SK-N-SH (cell line): ENCODE data around the gene PDLIM4. TPM values are rescaled to one million over a fixed set of nuclear protein-coding genes. Genes with fewer than 3 reads are reported as not detected.

Source experiments
- CTCF ChIA-PET: fragments of 300-600, 350-600 bp; formaldehyde crosslinking; extraction: SDS; loops from one replicate; lab custom pipeline; 2021; lab: Yijun Ruan, JAX
- POLR2A ChIA-PET: fragments of 350-600 bp; sonication (Branson Sonifier 250); formaldehyde crosslinking; extraction: SDS; loops from one replicate; lab custom pipeline; 2020; ENCODE audit warnings: antibody characterized with exemption, inconsistent platforms; lab: Yijun Ruan, JAX
- DNase-seq: peaks from one replicate; pipeline ENCODE4 v3.0.0; 2012
- H2AFZ ChIP-seq: fragments of 200-600 bp; sonication (generic); 2 replicates; pipeline ENCODE4 v1.8.1; 2016; ENCODE audit warnings: antibody characterized with exemption, mild to moderate bottlenecking, low read depth
- H3F3A ChIP-seq: fragments of 200-600 bp; sonication (generic); replicated peaks from 2 replicates; pipeline ENCODE3; 2016; ENCODE audit warnings: antibody characterized with exemption, mild to moderate bottlenecking; ENCODE audit not compliant: insufficient read depth
- H3K27ac ChIP-seq, 2 experiments: fragments of 200-500 bp in 1 of 2; fragments of 200-600 bp in 1 of 2; sonication (Bioruptor generic) in 1 of 2; sonication (generic), shearing (Covaris generic) in 1 of 2; 2 replicates each; pipeline versions ENCODE4 v1.5.1 to v1.6.1; 2014 to 2016; ENCODE audit warnings: low read depth in 2 of 2, inconsistent platforms in 1 of 2, low read length in 1 of 2, mild to moderate bottlenecking in 1 of 2, mixed read lengths in 1 of 2
- H3K27me3 ChIP-seq: fragments of 200-600 bp; sonication (generic), shearing (Covaris generic); 2 replicates; pipeline ENCODE4 v1.6.1; 2016; ENCODE audit warnings: mixed run types; ENCODE audit not compliant: insufficient read depth
- H3K36me3 ChIP-seq, 2 experiments: fragments of 200-500 bp in 1 of 2; fragments of 200-600 bp in 1 of 2; sonication (Bioruptor generic) in 1 of 2; sonication (generic) in 1 of 2; replicated peaks in 1 of 2; 2 replicates each; pipeline versions ENCODE3 to v1.5.1; 2014 to 2016; ENCODE audit warnings: low read length in 1 of 2, mild to moderate bottlenecking in 1 of 2; ENCODE audit not compliant: insufficient read depth in 2 of 2, control insufficient read depth in 1 of 2
- H3K4me1 ChIP-seq, 2 experiments: fragments of 200-500 bp in 1 of 2; fragments of 200-600 bp in 1 of 2; sonication (Bioruptor generic) in 1 of 2; sonication (generic), shearing (Covaris generic) in 1 of 2; 2 replicates each; pipeline versions ENCODE4 v1.5.1 to v1.6.1; 2014 to 2016; ENCODE audit warnings: low read depth in 1 of 2, low read length in 1 of 2, mixed run types in 1 of 2; ENCODE audit not compliant: insufficient read depth in 2 of 2, control insufficient read depth in 1 of 2
- H3K4me2 ChIP-seq: fragments of 200-600 bp; sonication (generic), shearing (Covaris generic); 2 replicates; pipeline ENCODE4 v1.6.1; 2017; ENCODE audit warnings: mixed run types
- H3K4me3 ChIP-seq, 2 experiments: fragments of 200-500 bp in 1 of 2; fragments of 200-600 bp in 1 of 2; sonication (Bioruptor generic) in 1 of 2; sonication (generic), shearing (Covaris generic) in 1 of 2; 2 replicates each; pipeline versions ENCODE4 v1.5.1 to v1.8.1; 2014 to 2016; ENCODE audit warnings: low read depth in 2 of 2, inconsistent platforms in 1 of 2, low read length in 1 of 2, mild to moderate bottlenecking in 1 of 2, mixed read lengths in 1 of 2, moderate library complexity in 1 of 2
- H3K79me2 ChIP-seq: fragments of 200-600 bp; sonication (generic); 2 replicates; pipeline ENCODE4 v1.8.1; 2017; ENCODE audit warnings: mild to moderate bottlenecking; ENCODE audit not compliant: insufficient read depth
- H3K9ac ChIP-seq: fragments of 200-600 bp; sonication (generic); 2 replicates; pipeline ENCODE4 v1.6.1; 2017; ENCODE audit warnings: mixed run types
- H3K9me2 ChIP-seq: fragments of 200-600 bp; sonication (generic); 2 replicates; pipeline ENCODE4 v1.6.1; 2017; ENCODE audit warnings: mixed run types
- H3K9me3 ChIP-seq: fragments of 200-600 bp; sonication (generic); 2 replicates; pipeline ENCODE4 v1.6.1; 2017; ENCODE audit warnings: mixed run types, mild to moderate bottlenecking, moderate library complexity
- H4K20me1 ChIP-seq: fragments of 200-600 bp; sonication (generic); 2 replicates; pipeline ENCODE4 v1.6.1; 2017; ENCODE audit warnings: mild to moderate bottlenecking, mixed run types; ENCODE audit not compliant: insufficient read depth
- FOSL2 ChIP-seq: IDR thresholded peaks from 2 replicates; pipeline ENCODE4 v1.4.0; 2012; ENCODE audit warnings: low read depth, mild to moderate bottlenecking, moderate library complexity, borderline replicate concordance
- FOXJ3 ChIP-seq: sonication (generic); formaldehyde crosslinking; IDR thresholded peaks from 2 replicates; pipeline ENCODE4 v1.5.1; 2020; ENCODE audit warnings: mild to moderate bottlenecking, missing genetic modification reagents
- FOXM1 ChIP-seq: IDR thresholded peaks from 2 replicates; pipeline ENCODE4 v1.4.0; 2012; ENCODE audit warnings: low read depth, mild to moderate bottlenecking
- GATA2 ChIP-seq: sonication (generic); formaldehyde crosslinking; IDR thresholded peaks from 2 replicates; pipeline ENCODE4 v1.5.0; 2020; ENCODE audit warnings: mild to moderate bottlenecking, missing genetic modification reagents
- JUND ChIP-seq: IDR thresholded peaks from 2 replicates; pipeline ENCODE4 v1.4.0; 2012
- MXI1 ChIP-seq: IDR thresholded peaks from 2 replicates; pipeline ENCODE4 v1.6.1; 2012; ENCODE audit warnings: mild to moderate bottlenecking, low read depth, low read length, improper control_type of control experiment
- POLR2AphosphoS5 ChIP-seq: IDR thresholded peaks from 2 replicates; pipeline ENCODE4 v1.6.1; 2012; ENCODE audit warnings: low read depth, low read length
- RCOR1 ChIP-seq: fragments of 150-350 bp; IDR thresholded peaks from 2 replicates; pipeline ENCODE4 v1.6.1; 2017; ENCODE audit warnings: antibody characterized with exemption, low read length
- RFX5 ChIP-seq: IDR thresholded peaks from 2 replicates; pipeline ENCODE4 v1.6.1; 2012; ENCODE audit warnings: mild to moderate bottlenecking, improper control_type of control experiment, low read length
- SIN3A ChIP-seq: IDR thresholded peaks from 2 replicates; pipeline ENCODE4 v1.6.1; 2012; ENCODE audit warnings: low read depth, mild to moderate bottlenecking, low read length, moderate library complexity, borderline replicate concordance
- SMC3 ChIP-seq: IDR thresholded peaks from 2 replicates; pipeline ENCODE4 v1.6.1; 2012; ENCODE audit warnings: low read depth, low read length, improper control_type of control experiment
- TEAD4 ChIP-seq: IDR thresholded peaks from 2 replicates; pipeline ENCODE4 v1.4.0; 2012; ENCODE audit warnings: mild to moderate bottlenecking, borderline replicate concordance; ENCODE audit not compliant: insufficient read depth
- USF1 ChIP-seq: IDR thresholded peaks from 2 replicates; pipeline ENCODE4 v1.4.0; 2012; ENCODE audit warnings: low read depth, borderline replicate concordance
- YY1 ChIP-seq: IDR thresholded peaks from 2 replicates; pipeline ENCODE4 v1.4.0; 2012; ENCODE audit warnings: low read depth, mild to moderate bottlenecking
- WGBS: methylation state at CpG from one replicate; pipeline ENCODE4 v1.1.6; 2017; ENCODE audit warnings: low lambda C conversion rate; 5-methylcytosine and 5-hydroxymethylcytosine counted together
- polyA plus RNA-seq, 3 experiments: library from polyadenylated mRNA; depleted of rRNA; stranded (reverse); fragments of >200 nt; gene quantifications; 2 replicates each; pipeline ENCODE4 v1.2.3, GENCODE V29; 2012
- TF ChIP-seq, protein P1 (sequence below): fragments of 150-350 bp; IDR thresholded peaks from 2 replicates; pipeline ENCODE4 v1.6.1; 2016; ENCODE audit warnings: mild to moderate bottlenecking, low read depth, low read length

Gene PDLIM4
- polyA plus RNA-seq, 1 of the 3 experiments (the other 2 are of a cell fraction): 57.1 TPM

GRCh38 chr5:132207778-132208177 is 49.7 kb upstream of the PDLIM4 start:
- H3K27me3 ChIP-seq: no peaks in the 10 kb centered on the region
- ChIA-PET POLR2A (no interaction called here), CTCF (interaction anchor here (1.2 to 2.0 kb wide), 2 partner anchors 15 to 30 kb away, joined by 3 to 8 read pairs; no protein-coding TSS in a partner anchor)
- 95% methylated on average over 3 of the region's 5 CpGs for WGBS
- peaks cover 0 to 9% of the 10 kb centered on the region in 2 experiments; a peak in 1 of 4 replicates for H3K4me1 ChIP-seq
- no peaks in the 10 kb centered on the region for H3K79me2 ChIP-seq
- H3K36me3 ChIP-seq: peaks cover 22 to 41% of the 10 kb centered on the region in 2 experiments
- H3K9me3 ChIP-seq: no peaks in the 10 kb centered on the region
- no peaks in the 10 kb centered on the region for H3F3A ChIP-seq
- H3K4me3 ChIP-seq: no peak overlapping the region
- no peak overlapping the region for H3K9ac ChIP-seq
- H3K9me2 ChIP-seq: no peaks in the 10 kb centered on the region
- no peaks in the 10 kb centered on the region for H4K20me1 ChIP-seq
- no peak overlapping the region for H3K4me2 ChIP-seq
- no peak overlapping the region for H3K27ac ChIP-seq
- DNase-seq: no peak
- no peak for TF ChIP-seq JUND
- TF ChIP-seq, protein P1, sequence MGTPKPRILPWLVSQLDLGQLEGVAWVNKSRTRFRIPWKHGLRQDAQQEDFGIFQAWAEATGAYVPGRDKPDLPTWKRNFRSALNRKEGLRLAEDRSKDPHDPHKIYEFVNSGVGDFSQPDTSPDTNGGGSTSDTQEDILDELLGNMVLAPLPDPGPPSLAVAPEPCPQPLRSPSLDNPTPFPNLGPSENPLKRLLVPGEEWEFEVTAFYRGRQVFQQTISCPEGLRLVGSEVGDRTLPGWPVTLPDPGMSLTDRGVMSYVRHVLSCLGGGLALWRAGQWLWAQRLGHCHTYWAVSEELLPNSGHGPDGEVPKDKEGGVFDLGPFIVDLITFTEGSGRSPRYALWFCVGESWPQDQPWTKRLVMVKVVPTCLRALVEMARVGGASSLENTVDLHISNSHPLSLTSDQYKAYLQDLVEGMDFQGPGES: no peak
- TF ChIP-seq FOXJ3 (CRISPR knock-in tag): no peak
- no peak for TF ChIP-seq YY1
- no peak for TF ChIP-seq MXI1
- H2AFZ ChIP-seq: no peak overlapping the region

GRCh38 chr5:132209131-132209530 is 48.4 kb upstream of the PDLIM4 start:
- no peaks in the 10 kb centered on the region for H3K27me3 ChIP-seq
- no peak for TF ChIP-seq FOSL2
- no peak for TF ChIP-seq FOXM1
- TF ChIP-seq USF1: no peak
- peaks cover 27 to 39% of the 10 kb centered on the region in 2 experiments for H3K36me3 ChIP-seq
- H3F3A ChIP-seq: no peaks in the 10 kb centered on the region
- no peak overlapping the region for H3K27ac ChIP-seq
- H3K79me2 ChIP-seq: no peaks in the 10 kb centered on the region
- H3K4me1 ChIP-seq: peaks cover 0 to 9% of the 10 kb centered on the region in 2 experiments; a peak in 1 of 4 replicates
- CTCF ChIA-PET: interaction anchor here (0.6 to 2.4 kb wide), 2 partner anchors 19 to 68 kb away, joined by 3 to 8 read pairs; no protein-coding TSS in a partner anchor
- H2AFZ ChIP-seq: no peak overlapping the region
- H3K9ac ChIP-seq: no peak overlapping the region
- no peaks in the 10 kb centered on the region for H4K20me1 ChIP-seq
- POLR2A ChIA-PET: interaction anchor here (0.5 to 1.1 kb wide), 2 partner anchors 15 to 569 kb away, joined by 3 read pairs; no protein-coding TSS in a partner anchor
- no peaks in the 10 kb centered on the region for H3K9me3 ChIP-seq
- no peak overlapping the region for H3K4me3 ChIP-seq
- 77% methylated on average over 9 of the region's 9 CpGs for WGBS
- DNase-seq: no peak
- no peak overlapping the region for H3K4me2 ChIP-seq
- no peaks in the 10 kb centered on the region for H3K9me2 ChIP-seq

DNA sequence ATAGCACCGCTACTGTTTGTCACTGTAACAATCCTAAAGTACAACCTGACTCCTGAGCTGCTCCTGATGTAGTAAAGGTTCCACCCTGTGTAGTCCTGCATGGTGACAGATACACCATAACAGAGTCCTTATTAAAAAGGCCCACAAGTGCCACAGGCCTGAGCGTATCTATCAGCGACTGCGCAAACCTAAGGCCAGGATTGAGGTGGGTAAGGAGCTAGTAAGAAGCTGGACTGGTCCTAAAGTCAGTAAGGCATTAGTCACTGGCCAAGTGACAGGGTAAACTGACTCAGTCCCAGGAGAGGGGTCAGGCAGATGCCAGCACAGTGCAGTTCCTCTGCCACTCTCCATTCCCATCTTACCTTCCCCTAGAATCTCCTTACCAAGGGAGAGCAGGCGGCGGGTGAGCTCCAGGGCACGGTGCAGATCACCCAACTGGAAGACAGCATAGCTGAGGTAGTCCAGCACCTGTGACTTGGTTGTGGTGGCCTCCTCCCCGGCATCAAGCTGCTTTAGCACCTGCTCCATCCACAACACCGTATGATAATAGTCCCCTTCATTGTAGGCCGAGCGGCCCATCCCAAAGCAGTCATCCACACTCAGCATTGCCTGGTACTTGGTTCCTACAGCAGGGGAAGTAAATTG is 47.5 kb upstream of the PDLIM4 start:
- no peak for DNase-seq
- WGBS: 94% methylated on average over 11 of the region's 11 CpGs
- TF ChIP-seq FOXJ3 (CRISPR knock-in tag): no peak
- no peak for TF ChIP-seq RFX5
- no peak for TF ChIP-seq SMC3
- TF ChIP-seq, protein P1: no peak
- TF ChIP-seq TEAD4: no peak
- no peak for TF ChIP-seq RCOR1
- TF ChIP-seq SIN3A: no peak
- no peak for TF ChIP-seq POLR2AphosphoS5
- no peak for TF ChIP-seq GATA2

More for the DNA sequence above, 47.5 kb upstream of the PDLIM4 start:
- no peak overlapping the region for H3K4me3 ChIP-seq
- H2AFZ ChIP-seq: no peak overlapping the region
- peaks cover 6 to 14% of the 10 kb centered on the region in 2 experiments; a peak in 3 of 4 replicates for H3K4me1 ChIP-seq
- H3K9me2 ChIP-seq: no peaks in the 10 kb centered on the region
- no peaks in the 10 kb centered on the region for H3F3A ChIP-seq
- H3K27ac ChIP-seq: no peak overlapping the region
- no peaks in the 10 kb centered on the region for H4K20me1 ChIP-seq
- no peak overlapping the region for H3K4me2 ChIP-seq
- no peak overlapping the region for H3K9ac ChIP-seq
- H3K27me3 ChIP-seq: no peaks in the 10 kb centered on the region
- no peaks in the 10 kb centered on the region for H3K9me3 ChIP-seq
- H3K36me3 ChIP-seq: peaks cover 27 to 39% of the 10 kb centered on the region in 2 experiments
- CTCF ChIA-PET: interaction anchor here (0.9 to 2.4 kb wide), 2 partner anchors 20 to 28 kb away, joined by 4 to 8 read pairs; no protein-coding TSS in a partner anchor
- no peaks in the 10 kb centered on the region for H3K79me2 ChIP-seq
- POLR2A ChIA-PET: interaction anchor here (1.1 kb wide), 1 partner anchor 16 kb away, joined by 3 read pairs; no protein-coding TSS in a partner anchor
